H1 (cell line): ENCODE measurements around the gene NPTX1.

ENCODE experiments used
- FOSL1 ChIP-seq: IDR thresholded peaks from 2 replicates; pipeline ENCODE4 v1.6.1; 2011; ENCODE audit warnings: mild to moderate bottlenecking, low read depth, low read length, moderate library complexity; ENCODE audit not compliant: insufficient read depth
- RXRA ChIP-seq: IDR thresholded peaks from 2 replicates; pipeline ENCODE4 v1.6.1; 2011; ENCODE audit warnings: low read depth, mild to moderate bottlenecking, low read length, moderate library complexity; ENCODE audit not compliant: insufficient read depth

GRCh38 chr17:80518392-80518791, 42.0 kb upstream of the NPTX1 start:
- no peak for TF ChIP-seq RXRA
- TF ChIP-seq FOSL1: no peak
